DOHH2 (cell line): Measurements from ENCODE around the gene LAMB2.

Experiments used
- EZH2phosphoT487 ChIP-seq: fragments of 200-600 bp; sonication (generic); IDR thresholded peaks from 2 replicates; pipeline ENCODE4 v1.6.1; 2017; ENCODE audit warnings: borderline replicate concordance, mild to moderate bottlenecking, antibody characterized with exemption, low read length, moderate library complexity, mixed read lengths
- TF ChIP-seq, protein P1 (sequence below): fragments of 200-600 bp; sonication (generic); IDR thresholded peaks from one replicate; pipeline ENCODE4 v1.5.1; 2014; ENCODE audit warnings: antibody characterized with exemption, mild to moderate bottlenecking, low read depth, low read length; ENCODE audit not compliant: poor library complexity, severe bottlenecking

DNA sequence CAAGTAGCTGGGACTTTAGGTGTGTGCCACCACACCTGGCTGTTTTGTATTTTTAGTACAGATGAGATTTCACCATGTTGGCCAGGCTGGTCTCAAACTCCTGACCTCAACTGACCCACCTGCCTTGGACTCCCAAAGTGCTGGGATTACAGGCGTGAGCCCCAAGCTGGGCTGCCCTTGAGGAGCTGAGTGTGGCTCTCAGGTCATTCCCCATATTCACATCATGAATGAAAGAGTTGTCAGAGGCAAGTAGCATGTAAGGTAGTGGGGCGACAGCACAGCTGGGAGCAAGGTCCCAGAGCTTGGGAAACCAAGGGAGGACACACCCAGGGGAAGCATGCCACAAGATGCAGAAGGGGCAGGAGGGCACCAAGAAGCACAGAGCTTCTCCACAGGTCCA lies 28.3 kb upstream of the LAMB2 start:
- TF ChIP-seq, protein P1, sequence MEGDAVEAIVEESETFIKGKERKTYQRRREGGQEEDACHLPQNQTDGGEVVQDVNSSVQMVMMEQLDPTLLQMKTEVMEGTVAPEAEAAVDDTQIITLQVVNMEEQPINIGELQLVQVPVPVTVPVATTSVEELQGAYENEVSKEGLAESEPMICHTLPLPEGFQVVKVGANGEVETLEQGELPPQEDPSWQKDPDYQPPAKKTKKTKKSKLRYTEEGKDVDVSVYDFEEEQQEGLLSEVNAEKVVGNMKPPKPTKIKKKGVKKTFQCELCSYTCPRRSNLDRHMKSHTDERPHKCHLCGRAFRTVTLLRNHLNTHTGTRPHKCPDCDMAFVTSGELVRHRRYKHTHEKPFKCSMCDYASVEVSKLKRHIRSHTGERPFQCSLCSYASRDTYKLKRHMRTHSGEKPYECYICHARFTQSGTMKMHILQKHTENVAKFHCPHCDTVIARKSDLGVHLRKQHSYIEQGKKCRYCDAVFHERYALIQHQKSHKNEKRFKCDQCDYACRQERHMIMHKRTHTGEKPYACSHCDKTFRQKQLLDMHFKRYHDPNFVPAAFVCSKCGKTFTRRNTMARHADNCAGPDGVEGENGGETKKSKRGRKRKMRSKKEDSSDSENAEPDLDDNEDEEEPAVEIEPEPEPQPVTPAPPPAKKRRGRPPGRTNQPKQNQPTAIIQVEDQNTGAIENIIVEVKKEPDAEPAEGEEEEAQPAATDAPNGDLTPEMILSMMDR: no peak
- no peak for TF ChIP-seq EZH2phosphoT487
